Uterus (tissue), 2 donors: ENCODE data around the gene VSIR.

Experiments used
- CTCF ChIP-seq, 4 experiments: fragments of 200-600 bp in 2 of 4; fragments of 450-650 bp in 2 of 4; sonication (generic) in 2 of 4; IDR thresholded peaks; one replicate each; pipeline ENCODE4 v1.5.1; 2016 to 2019; ENCODE audit warnings: antibody characterized with exemption in 4 of 4, mild to moderate bottlenecking in 2 of 4, moderate library complexity in 1 of 4
- POLR2A ChIP-seq, 2 donors: fragments of 450-650 bp; IDR thresholded peaks; one replicate each; pipeline ENCODE4 v1.6.1; 2016; ENCODE audit warnings: antibody characterized with exemption in 2 of 2, mild to moderate bottlenecking in 1 of 2, moderate library complexity in 1 of 2

- no peak for TF ChIP-seq POLR2A (IDR thresholded peaks at IDR 0.05)
- TF ChIP-seq CTCF (IDR thresholded peaks at IDR 0.05), result no peak
Measured at GRCh38 chr10:71724539-71724938, 48.8 kb downstream of the VSIR start.
